ENCODE measurements around the gene COX7A1.
"Not testable (repeated sequence)": the region's sequence is repeated elsewhere in the genome, so short reads cannot be mapped to it uniquely, and the experiment has no call there.

COX7A1 gene

DNA sequence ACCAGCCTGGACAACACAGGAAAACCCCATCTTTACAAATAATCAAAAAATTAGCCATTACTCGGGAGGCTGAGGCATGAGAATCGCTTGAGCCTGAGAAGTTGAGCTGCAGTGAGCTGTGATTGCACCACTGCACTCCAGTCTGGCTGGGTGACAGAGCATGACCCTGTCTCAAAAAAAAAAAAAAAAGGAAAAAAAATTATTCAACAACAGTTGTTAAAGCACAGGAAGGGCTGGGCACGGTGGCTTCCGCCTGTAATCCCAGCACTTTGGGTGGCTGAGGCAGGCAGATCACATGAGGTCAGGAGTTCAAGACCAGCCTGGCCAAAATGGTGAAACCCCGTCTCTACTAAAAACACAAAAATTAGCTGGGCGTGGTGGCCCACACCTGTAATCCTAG, 21.0 kb downstream of the COX7A1 start:
- not testable (repeated sequence) for H3K4me3 Mint-ChIP-seq; H3K27me3 Mint-ChIP-seq (ENCODE audit: low read depth); H3K36me3 Mint-ChIP-seq (ENCODE audit: low read depth); H3K27ac Mint-ChIP-seq; H3K9me3 Mint-ChIP-seq
- H3K4me1 Mint-ChIP-seq (ENCODE audit: low read depth): peaks cover 25% of the 10 kb centered on the region

DNA sequence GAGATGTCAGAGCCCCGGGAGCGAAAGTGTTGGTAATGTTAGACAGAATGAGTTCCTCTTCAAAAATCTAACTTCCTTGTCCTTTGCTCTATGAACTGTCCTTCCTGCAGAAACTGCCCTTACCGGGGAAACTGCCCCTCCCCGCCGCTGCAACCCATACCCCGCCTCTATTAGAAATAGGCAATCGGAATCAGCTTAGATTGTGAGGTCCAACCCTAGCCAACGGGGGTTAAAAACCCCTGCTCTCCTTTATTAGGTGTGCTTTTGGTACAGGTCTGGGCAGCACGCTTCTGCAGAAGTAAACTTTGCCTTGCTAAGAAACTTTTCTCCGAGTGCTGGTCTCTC, 23.9 kb downstream of the COX7A1 start:
- peaks cover 23% of the 10 kb centered on the region for H3K4me1 Mint-ChIP-seq (ENCODE audit: low read depth)
- no peaks in the 10 kb centered on the region for H3K9me3 Mint-ChIP-seq
- peak overlapping the region; percentile 89 for H3K4me3 Mint-ChIP-seq
- H3K27me3 Mint-ChIP-seq (ENCODE audit: low read depth): no peaks in the 10 kb centered on the region
- peaks cover 15% of the 10 kb centered on the region for H3K36me3 Mint-ChIP-seq (ENCODE audit: low read depth)
- peak overlapping the region; percentile 95 for H3K27ac Mint-ChIP-seq

GRCh38 chr19:36125557-36125956, 26.7 kb downstream of the COX7A1 start:
- Mint-ChIP-seq H3K27ac (peak overlapping the region; percentile 52), H3K27me3 (ENCODE audit: low read depth) (no peaks in the 10 kb centered on the region), H3K36me3 (ENCODE audit: low read depth) (peaks cover 18% of the 10 kb centered on the region), H3K4me1 (ENCODE audit: low read depth) (peaks cover 10% of the 10 kb centered on the region), H3K4me3 (no peak overlapping the region), H3K9me3 (no peaks in the 10 kb centered on the region)

DNA sequence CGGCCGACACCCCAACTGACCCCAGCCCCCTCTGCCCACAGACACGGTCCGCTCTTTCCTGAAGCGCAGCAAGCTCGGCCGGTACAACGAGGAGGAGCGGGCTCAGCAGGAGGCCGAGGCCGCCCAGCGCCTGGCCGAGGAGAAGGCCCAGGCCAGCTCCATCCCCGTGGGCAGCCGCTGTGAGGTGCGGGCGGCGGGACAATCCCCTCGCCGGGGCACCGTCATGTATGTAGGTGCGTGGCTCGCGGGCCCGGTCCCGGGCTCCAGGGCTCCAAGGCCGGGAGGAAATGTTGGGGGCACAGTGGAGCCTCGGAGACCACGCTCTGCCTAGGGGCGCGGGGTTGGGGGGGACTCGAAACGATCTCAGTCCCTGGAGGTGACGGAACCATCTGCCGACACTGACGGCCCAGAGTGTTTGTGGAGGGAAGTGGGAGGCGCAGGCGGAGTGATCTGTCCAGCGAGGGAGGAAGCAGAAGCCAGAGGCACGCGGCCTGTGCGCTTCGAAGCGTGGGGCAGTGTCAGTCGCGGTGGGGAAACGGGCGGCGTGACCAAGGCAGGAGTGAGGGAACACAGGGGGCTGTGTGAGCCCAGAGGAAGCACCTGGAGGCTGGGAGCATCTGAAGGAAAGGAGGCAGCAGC, 30.6 kb downstream of the COX7A1 start:
- H3K9me3 Mint-ChIP-seq: no peaks in the 10 kb centered on the region
- peaks cover 8% of the 10 kb centered on the region for H3K4me1 Mint-ChIP-seq (ENCODE audit: low read depth)
- H3K4me3 Mint-ChIP-seq: no peak overlapping the region
- no peaks in the 10 kb centered on the region for H3K27me3 Mint-ChIP-seq (ENCODE audit: low read depth)
- peaks cover 31% of the 10 kb centered on the region for H3K36me3 Mint-ChIP-seq (ENCODE audit: low read depth)
- H3K27ac Mint-ChIP-seq: no peak overlapping the region

GRCh38 chr19:36120984-36121358, 31.3 kb downstream of the COX7A1 start:
- Mint-ChIP-seq H3K36me3 (ENCODE audit: low read depth) (peaks cover 34% of the 10 kb centered on the region), H3K27ac (no peak overlapping the region), H3K27me3 (ENCODE audit: low read depth) (no peaks in the 10 kb centered on the region), H3K4me3 (no peak overlapping the region), H3K4me1 (ENCODE audit: low read depth) (peaks cover 13% of the 10 kb centered on the region), H3K9me3 (no peaks in the 10 kb centered on the region)

DNA sequence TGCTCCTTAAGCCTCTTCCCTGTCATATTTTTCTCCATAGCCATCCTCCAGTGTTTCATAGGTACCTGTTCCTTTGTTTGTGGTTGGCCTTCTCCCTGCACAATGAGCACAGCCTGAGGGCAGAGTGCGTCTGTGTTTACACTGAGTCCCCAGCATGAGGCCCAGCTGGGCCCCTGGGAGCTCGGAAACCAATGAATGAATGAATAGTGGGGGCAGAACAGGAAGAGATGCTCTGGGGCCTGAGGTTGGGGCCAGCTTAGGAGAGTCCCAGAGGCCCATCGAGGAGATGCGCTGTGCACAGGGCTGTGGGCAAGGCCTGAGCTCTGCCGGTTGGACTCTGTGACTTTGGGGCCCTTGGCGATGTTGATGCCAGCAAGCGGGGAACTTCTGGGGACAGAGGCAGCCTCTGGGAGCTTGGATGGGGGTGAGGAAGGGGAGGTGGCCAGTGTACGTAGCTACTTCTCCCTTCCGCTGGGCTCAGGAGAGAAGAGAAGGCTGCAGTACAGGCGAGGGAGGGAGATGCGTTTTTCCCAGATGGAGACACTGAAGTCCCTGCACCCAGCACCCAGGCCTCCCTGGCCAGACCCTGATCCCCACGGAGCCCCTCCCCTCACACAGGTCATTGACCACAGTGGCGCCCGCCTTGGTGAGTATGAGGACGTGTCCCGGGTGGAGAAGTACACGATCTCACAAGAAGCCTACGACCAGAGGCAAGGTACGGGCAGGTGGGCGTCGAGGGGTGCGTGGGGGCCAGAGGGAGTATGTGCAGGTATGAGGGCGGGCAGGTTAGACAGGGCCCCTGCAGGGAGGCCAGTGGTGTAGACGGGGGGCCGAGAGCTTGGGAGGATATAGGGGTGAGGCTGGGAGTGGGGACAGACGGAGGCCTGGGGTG, 31.9 kb downstream of the COX7A1 start:
- no peaks in the 10 kb centered on the region for H3K27me3 Mint-ChIP-seq (ENCODE audit: low read depth)
- H3K4me3 Mint-ChIP-seq: no peak overlapping the region
- peaks cover 13% of the 10 kb centered on the region for H3K4me1 Mint-ChIP-seq (ENCODE audit: low read depth)
- peak overlapping the region; percentile 31 for H3K27ac Mint-ChIP-seq
- no peaks in the 10 kb centered on the region for H3K9me3 Mint-ChIP-seq
- peaks cover 28% of the 10 kb centered on the region for H3K36me3 Mint-ChIP-seq (ENCODE audit: low read depth)

DNA sequence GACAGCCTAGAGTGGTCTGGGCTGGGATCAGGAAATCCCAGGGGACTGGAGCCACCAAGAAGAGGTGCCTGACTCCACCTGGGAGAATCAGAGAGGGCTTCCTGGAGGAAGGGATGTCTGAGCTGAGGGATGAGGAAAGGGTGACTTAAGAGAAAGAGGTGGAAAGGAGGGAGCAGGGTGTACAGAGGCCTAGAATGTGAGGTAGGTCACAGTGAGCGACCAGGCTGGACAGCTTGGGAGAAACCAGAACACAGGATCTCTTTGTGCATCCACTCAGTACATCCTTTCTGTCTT, 36.0 kb downstream of the COX7A1 start:
- peaks cover 32% of the 10 kb centered on the region for H3K36me3 Mint-ChIP-seq (ENCODE audit: low read depth)
- peak overlapping the region; percentile 99 for H3K27ac Mint-ChIP-seq
- H3K4me3 Mint-ChIP-seq: peak overlapping the region; percentile 99
- H3K4me1 Mint-ChIP-seq (ENCODE audit: low read depth): peaks cover 32% of the 10 kb centered on the region
- peaks cover 5% of the 10 kb centered on the region for H3K27me3 Mint-ChIP-seq (ENCODE audit: low read depth)
- no peaks in the 10 kb centered on the region for H3K9me3 Mint-ChIP-seq

GRCh38 chr19:36115453-36116343, 36.5 kb downstream of the COX7A1 start, which contains the start of gene TBCB:
TBCB (plus strand) TSS chr19:36115468; CDS start chr19:36115561, 93 bp downstream.
- H3K9me3 Mint-ChIP-seq: no peaks in the 10 kb centered on the region
- H3K4me1 Mint-ChIP-seq (ENCODE audit: low read depth): peaks cover 32% of the 10 kb centered on the region
- H3K36me3 Mint-ChIP-seq (ENCODE audit: low read depth): peaks cover 32% of the 10 kb centered on the region
- H3K27ac Mint-ChIP-seq: peak within 1 kb of the TSS; percentile 99
- peak within 1 kb of the TSS; percentile 99 for H3K4me3 Mint-ChIP-seq
- peaks cover 5% of the 10 kb centered on the region for H3K27me3 Mint-ChIP-seq (ENCODE audit: low read depth)

DNA sequence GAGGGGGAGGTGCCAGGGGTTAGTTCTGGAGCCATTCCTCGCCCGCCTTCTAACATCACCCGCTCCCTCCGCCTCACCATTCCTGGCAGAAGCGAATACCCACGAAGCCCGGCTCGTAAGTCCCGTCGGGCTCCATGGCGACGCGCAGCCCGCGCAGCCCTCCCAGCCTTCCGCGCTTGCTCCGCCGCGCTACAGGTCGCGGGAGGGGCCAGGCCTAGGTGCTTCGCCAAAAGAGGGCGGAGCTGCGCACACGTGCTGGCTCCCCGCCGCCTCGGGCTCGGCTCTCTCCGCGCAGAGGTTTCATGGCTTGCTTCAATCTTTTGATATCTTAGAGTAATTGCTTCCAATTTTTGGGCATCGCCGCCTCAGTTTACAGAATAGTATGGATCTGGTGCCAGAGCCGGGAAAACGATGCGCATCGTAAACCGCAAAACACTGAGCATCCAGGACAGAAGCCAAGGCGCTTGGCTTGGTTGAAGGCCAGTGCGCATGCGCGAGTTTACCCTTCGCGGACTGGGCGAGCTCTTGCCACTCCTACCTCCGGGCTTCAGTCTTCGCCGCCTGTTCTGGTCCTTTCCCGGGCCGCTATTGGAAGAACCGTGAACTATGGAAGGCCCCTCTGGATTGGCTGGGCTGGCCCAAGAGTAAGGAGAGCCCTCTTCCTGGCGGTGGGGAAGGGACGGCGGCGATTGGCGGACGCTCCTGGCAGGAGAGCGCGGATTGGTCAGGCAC, 37.4 kb downstream of the COX7A1 start, which contains the start of gene POLR2I:
Gene POLR2I (minus strand): TSS at position 155 of the 732 bp plus-strand sequence. CDS start 19 bp downstream, at position 136.
- H3K9me3 Mint-ChIP-seq: no peaks in the 10 kb centered on the region
- peaks cover 30% of the 10 kb centered on the region for H3K4me1 Mint-ChIP-seq (ENCODE audit: low read depth)
- peaks cover 5% of the 10 kb centered on the region for H3K27me3 Mint-ChIP-seq (ENCODE audit: low read depth)
- peak within 1 kb of the TSS; percentile 99 for H3K27ac Mint-ChIP-seq
- H3K4me3 Mint-ChIP-seq: peak within 1 kb of the TSS; percentile 99
- H3K36me3 Mint-ChIP-seq (ENCODE audit: low read depth): peaks cover 29% of the 10 kb centered on the region

DNA sequence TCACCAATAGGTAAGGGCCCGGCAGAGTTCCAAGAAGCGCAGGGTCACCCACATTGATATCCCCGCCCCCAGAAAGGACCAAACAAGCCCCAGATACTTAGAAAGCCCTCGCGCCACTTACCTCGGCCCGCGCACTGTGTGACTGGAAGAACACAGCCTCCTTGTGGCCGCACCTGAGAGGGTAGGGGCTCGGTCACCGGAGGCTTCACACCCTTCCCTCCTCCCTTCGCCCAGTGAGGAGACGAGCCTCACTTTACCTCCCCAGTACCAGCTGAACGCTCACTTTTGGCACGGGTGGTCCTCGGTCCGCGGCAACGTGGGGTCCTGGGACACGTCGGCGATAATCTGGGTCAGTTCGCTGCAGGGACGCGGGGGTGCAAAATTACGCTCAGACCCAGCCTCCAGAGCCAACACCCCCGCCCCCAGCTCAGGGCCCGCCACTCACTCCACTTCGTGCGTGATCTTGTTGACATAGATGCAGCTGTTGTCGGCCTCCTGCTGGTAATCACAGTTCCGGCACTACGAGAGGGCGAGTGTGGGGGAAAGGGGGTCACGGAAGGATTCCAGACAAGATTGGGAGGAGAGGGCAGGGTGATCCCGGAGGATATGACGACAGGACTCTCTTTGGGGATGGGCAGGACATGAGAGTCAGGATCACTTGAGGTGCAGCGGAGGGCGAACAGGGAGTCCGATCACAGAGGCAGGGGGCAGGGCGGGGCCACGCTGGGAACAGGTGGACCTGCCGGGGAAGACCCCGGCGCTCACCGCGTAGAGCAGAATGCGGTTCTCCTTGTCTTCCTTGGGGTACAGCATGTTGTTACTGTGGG, 38.1 kb downstream of the COX7A1 start:
- no peaks in the 10 kb centered on the region for H3K9me3 Mint-ChIP-seq
- peaks cover 28% of the 10 kb centered on the region for H3K36me3 Mint-ChIP-seq (ENCODE audit: low read depth)
- H3K27me3 Mint-ChIP-seq (ENCODE audit: low read depth): peaks cover 5% of the 10 kb centered on the region
- H3K4me1 Mint-ChIP-seq (ENCODE audit: low read depth): peaks cover 29% of the 10 kb centered on the region
- H3K4me3 Mint-ChIP-seq: peak overlapping the region; percentile 99
- peak overlapping the region; percentile 99 for H3K27ac Mint-ChIP-seq

DNA sequence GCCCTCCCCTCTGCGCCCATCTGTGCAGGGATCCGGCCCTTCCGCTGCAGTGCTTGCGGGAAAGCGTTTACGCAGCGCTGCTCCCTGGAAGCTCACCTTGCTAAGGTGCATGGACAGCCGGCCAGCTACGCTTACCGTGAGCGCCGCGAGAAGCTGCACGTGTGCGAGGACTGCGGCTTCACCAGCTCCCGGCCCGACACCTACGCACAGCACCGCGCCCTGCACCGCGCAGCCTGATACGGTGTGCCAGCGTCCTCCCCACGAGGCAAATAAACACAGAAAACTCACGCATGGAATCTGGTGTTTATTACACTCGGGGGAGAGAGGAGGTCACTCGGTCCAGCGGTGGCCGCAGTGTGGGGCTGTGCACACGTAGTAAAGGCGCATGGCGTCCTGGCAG, 38.8 kb downstream of the COX7A1 start:
- Mint-ChIP-seq H3K36me3 (ENCODE audit: low read depth) (peaks cover 28% of the 10 kb centered on the region), H3K27me3 (ENCODE audit: low read depth) (peaks cover 5% of the 10 kb centered on the region), H3K9me3 (no peaks in the 10 kb centered on the region), H3K4me1 (ENCODE audit: low read depth) (peaks cover 29% of the 10 kb centered on the region), H3K27ac (peak overlapping the region; percentile 99), H3K4me3 (peak overlapping the region; percentile 99)

- Mint-ChIP-seq H3K4me3 (peak overlapping the region; percentile 77), H3K27me3 (ENCODE audit: low read depth) (peaks cover 5% of the 10 kb centered on the region), H3K27ac (peak overlapping the region; percentile 70), H3K9me3 (no peaks in the 10 kb centered on the region), H3K36me3 (ENCODE audit: low read depth) (peaks cover 26% of the 10 kb centered on the region), H3K4me1 (ENCODE audit: low read depth) (peaks cover 29% of the 10 kb centered on the region)
These were observed 39.6 kb downstream of the COX7A1 start for GRCh38 chr19:36112678-36113077.

DNA sequence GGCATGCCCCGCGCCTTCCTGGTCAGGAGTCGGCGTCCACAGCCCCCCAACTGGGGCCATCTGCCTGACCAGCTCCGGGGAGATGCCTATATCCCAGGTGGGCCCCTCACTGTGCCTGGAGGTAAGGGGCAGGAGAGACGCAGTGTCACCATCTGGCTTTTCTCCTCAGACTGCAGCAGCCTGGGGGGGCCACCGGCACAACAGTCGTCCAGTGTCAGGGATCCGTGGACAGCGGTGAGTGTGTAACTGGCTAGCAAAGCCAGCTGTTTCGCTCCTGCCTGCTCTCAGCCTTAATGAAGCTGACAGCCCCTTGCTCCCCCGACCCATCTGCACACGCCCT, 41.1 kb downstream of the COX7A1 start:
- Mint-ChIP-seq H3K36me3 (ENCODE audit: low read depth) (peaks cover 23% of the 10 kb centered on the region), H3K27ac (no peak overlapping the region), H3K4me3 (no peak overlapping the region), H3K4me1 (ENCODE audit: low read depth) (peaks cover 22% of the 10 kb centered on the region), H3K9me3 (no peaks in the 10 kb centered on the region), H3K27me3 (ENCODE audit: low read depth) (peaks cover 5% of the 10 kb centered on the region)

Data from T-helper 1 cell treated with Interleukin-12 subunit alpha and Interleukin-12 subunit beta and Interleukin-4 antibody, amounts not matched to agents 30 μg/mL and 1 μg/mL, for 36 hours (primary cell).